A673 (cell line): ENCODE data around the gene GCN1.

Experiments
- EZH2 ChIP-seq: fragments of 200-600 bp; sonication (generic); IDR thresholded peaks from 2 replicates; pipeline ENCODE4 v1.6.1; 2017; ENCODE audit warnings: borderline replicate concordance, low read depth, mild to moderate bottlenecking, mixed read lengths, antibody characterized with exemption, low read length; ENCODE audit not compliant: poor library complexity, severe bottlenecking
- TF ChIP-seq, protein P1 (sequence below): fragments of 300-800, 200-600 bp; sonication (generic); conservative IDR thresholded peaks from 2 replicates; pipeline ENCODE4 v1.5.1; 2017; ENCODE audit warnings: low read depth, mild to moderate bottlenecking, antibody characterized with exemption, low read length, moderate library complexity, mixed read lengths

DNA sequence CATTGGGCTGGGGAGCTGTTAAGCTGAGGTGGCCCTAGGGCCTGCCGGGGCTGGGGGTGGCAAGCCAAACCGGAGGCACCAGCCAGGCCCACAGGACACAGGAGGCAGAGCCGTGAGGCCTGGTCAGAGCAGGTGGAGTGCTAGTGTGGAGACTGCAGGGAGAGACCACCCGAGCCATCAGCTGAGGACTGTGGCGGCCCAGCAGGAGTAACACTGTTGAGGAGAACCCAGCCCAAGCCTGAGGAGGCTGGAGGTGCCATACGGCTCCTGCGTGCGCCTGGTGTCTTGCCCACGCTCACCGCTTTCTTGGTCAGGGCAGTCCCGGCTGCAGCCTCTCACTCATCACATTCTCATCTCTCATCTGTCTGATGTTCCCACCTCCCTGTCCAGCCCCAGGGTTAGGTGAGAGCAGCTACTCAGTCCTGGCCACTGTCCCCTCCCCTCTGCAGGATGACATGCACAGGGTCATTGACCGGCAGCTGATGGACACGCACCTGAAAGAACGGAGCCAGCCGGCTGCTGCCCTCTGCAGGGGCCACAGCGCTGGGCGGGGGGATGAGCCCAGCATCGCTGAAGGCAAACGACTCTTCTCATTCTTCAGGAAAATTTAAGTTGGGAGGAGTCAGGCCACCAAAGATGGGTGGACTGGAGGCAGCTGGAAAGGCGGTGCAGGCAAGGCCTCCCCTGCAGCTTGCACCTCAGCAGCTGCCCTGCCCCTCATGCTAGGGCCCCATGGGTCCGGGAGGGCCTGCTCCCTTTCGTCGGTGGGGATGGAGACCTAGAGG, 101.8 kb downstream of the GCN1 start:
- TF ChIP-seq, protein P1, sequence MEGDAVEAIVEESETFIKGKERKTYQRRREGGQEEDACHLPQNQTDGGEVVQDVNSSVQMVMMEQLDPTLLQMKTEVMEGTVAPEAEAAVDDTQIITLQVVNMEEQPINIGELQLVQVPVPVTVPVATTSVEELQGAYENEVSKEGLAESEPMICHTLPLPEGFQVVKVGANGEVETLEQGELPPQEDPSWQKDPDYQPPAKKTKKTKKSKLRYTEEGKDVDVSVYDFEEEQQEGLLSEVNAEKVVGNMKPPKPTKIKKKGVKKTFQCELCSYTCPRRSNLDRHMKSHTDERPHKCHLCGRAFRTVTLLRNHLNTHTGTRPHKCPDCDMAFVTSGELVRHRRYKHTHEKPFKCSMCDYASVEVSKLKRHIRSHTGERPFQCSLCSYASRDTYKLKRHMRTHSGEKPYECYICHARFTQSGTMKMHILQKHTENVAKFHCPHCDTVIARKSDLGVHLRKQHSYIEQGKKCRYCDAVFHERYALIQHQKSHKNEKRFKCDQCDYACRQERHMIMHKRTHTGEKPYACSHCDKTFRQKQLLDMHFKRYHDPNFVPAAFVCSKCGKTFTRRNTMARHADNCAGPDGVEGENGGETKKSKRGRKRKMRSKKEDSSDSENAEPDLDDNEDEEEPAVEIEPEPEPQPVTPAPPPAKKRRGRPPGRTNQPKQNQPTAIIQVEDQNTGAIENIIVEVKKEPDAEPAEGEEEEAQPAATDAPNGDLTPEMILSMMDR = no peak
- no peak for TF ChIP-seq EZH2
